Astrocyte (in vitro differentiated cells and primary cell): ENCODE measurements around the gene RINL. TPM values are rescaled to one million over a fixed set of nuclear protein-coding genes. Genes with fewer than 3 reads are reported as not detected.

Source experiments
- DNase-seq: peaks from one replicate; pipeline ENCODE4 v3.0.0-alpha.2; 2010; ENCODE audit warnings: low read depth
- FAIRE-seq: peaks from 2 replicates; lab custom pipeline; 2011; peaks lifted over from hg19 to GRCh38; lab: Jason Lieb, UNC
- H2AFZ ChIP-seq: 2 replicates; pipeline ENCODE4 v1.6.0; 2012; ENCODE audit warnings: low read depth, low read length, inconsistent platforms
- H3K27ac ChIP-seq: 2 replicates; pipeline ENCODE4 v1.5.1; 2011; ENCODE audit warnings: low read depth, low read length, inconsistent platforms
- H3K27me3 ChIP-seq: 2 replicates; pipeline ENCODE4 v1.6.0; 2011; ENCODE audit warnings: low read length, inconsistent platforms; ENCODE audit not compliant: insufficient read depth
- H3K36me3 ChIP-seq: 2 replicates; pipeline ENCODE4 v1.5.1; 2011; ENCODE audit warnings: low read length, inconsistent platforms; ENCODE audit not compliant: insufficient read depth
- H3K4me1 ChIP-seq: 2 replicates; pipeline ENCODE4 v1.5.1; 2011; ENCODE audit warnings: low read length, inconsistent platforms; ENCODE audit not compliant: insufficient read depth
- H3K4me2 ChIP-seq: 2 replicates; pipeline ENCODE4 v1.6.0; 2012; ENCODE audit warnings: low read length, inconsistent platforms
- H3K4me3 ChIP-seq: 2 replicates; pipeline ENCODE4 v1.5.1; 2011; ENCODE audit warnings: low read depth, mild to moderate bottlenecking, low read length, inconsistent platforms; ENCODE audit not compliant: insufficient read depth
- H3K79me2 ChIP-seq: 2 replicates; pipeline ENCODE4 v1.6.0; 2012; ENCODE audit warnings: mild to moderate bottlenecking, low read length, inconsistent platforms; ENCODE audit not compliant: insufficient read depth
- H3K9ac ChIP-seq: 2 replicates; pipeline ENCODE4 v1.6.0; 2012; ENCODE audit warnings: mild to moderate bottlenecking, low read length, inconsistent platforms
- H3K9me3 ChIP-seq: 2 replicates; pipeline ENCODE4 v1.5.1; 2012; ENCODE audit warnings: low read depth, mild to moderate bottlenecking, low read length, inconsistent platforms; ENCODE audit not compliant: insufficient read depth
- H4K20me1 ChIP-seq: 2 replicates; pipeline ENCODE4 v1.6.0; 2012; ENCODE audit warnings: low read length, inconsistent platforms; ENCODE audit not compliant: insufficient read depth
- H3K27ac Mint-ChIP-seq: one replicate; pipeline ENCODE4 v1.8.0; 2021; ENCODE audit warnings: mild to moderate bottlenecking, mixed read lengths; ENCODE audit not compliant: unreplicated experiment
- H3K27me3 Mint-ChIP-seq: one replicate; pipeline ENCODE4 v1.8.0; 2021; ENCODE audit warnings: low read depth, mixed read lengths; ENCODE audit not compliant: unreplicated experiment
- H3K36me3 Mint-ChIP-seq: one replicate; pipeline ENCODE4 v1.8.0; 2021; ENCODE audit warnings: low read depth, mixed read lengths; ENCODE audit not compliant: unreplicated experiment
- H3K4me1 Mint-ChIP-seq: one replicate; pipeline ENCODE4 v1.8.0; 2021; ENCODE audit warnings: low read depth, mixed read lengths; ENCODE audit not compliant: unreplicated experiment
- H3K4me3 Mint-ChIP-seq: one replicate; pipeline ENCODE4 v1.8.0; 2021; ENCODE audit warnings: mild to moderate bottlenecking, moderate library complexity, mixed read lengths; ENCODE audit not compliant: unreplicated experiment
- H3K9me3 Mint-ChIP-seq: one replicate; pipeline ENCODE4 v1.8.0; 2021; ENCODE audit warnings: mild to moderate bottlenecking, mixed read lengths; ENCODE audit not compliant: unreplicated experiment
- CTCF ChIP-seq: IDR thresholded peaks from 2 replicates; pipeline ENCODE4 v1.5.1; 2011; ENCODE audit warnings: low read depth, mild to moderate bottlenecking, inconsistent platforms, low read length, moderate library complexity; ENCODE audit not compliant: insufficient read depth
- EZH2 ChIP-seq: IDR thresholded peaks from 2 replicates; pipeline ENCODE4 v1.6.1; 2012; ENCODE audit warnings: mild to moderate bottlenecking, low read length, inconsistent platforms; ENCODE audit not compliant: insufficient read depth
- total RNA-seq: library from RNA; stranded (reverse); gene quantifications from 2 replicates; pipeline ENCODE4 v1.2.1, GENCODE V29; 2021

RINL gene
- total RNA-seq, 1 donor from 2014 or later, result 1.3 TPM

DNA sequence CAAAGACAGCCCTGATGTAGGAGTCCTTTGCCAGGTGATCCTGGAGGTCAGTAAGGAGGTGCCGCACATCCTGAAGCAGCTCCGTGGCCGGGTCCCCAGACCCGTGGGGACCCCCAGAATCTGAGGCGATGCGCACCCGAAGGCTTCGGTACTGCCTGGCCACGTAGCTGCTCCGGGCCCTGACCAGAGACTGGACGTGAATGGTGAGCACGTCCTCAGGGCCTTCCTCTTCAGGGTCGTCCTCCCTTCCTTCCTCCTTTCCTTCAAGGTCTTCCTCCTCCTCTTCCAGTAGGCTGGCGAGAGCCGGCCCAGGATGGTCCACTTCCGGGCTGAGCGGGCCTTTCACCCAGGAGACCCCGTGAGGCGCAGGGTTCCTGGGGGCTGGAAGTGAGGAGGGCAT is 7.5 kb downstream of the RINL start:
- Histone ChIP-seq H3K36me3 (no peaks in the 10 kb centered on the region), H3K79me2 (no peaks in the 10 kb centered on the region), H3K4me2 (peak overlapping the region; percentile 88), H3K9me3 (no peaks in the 10 kb centered on the region), H4K20me1 (no peaks in the 10 kb centered on the region), H3K4me3 (no peak overlapping the region), H3K9ac (no peak overlapping the region), H3K27ac (no peak overlapping the region), H2AFZ (no peak overlapping the region), H3K4me1 (peaks cover 3% of the 10 kb centered on the region), H3K27me3 (no peaks in the 10 kb centered on the region)
- Mint-ChIP-seq H3K36me3 (no peaks in the 10 kb centered on the region), H3K27me3 (peaks cover 8% of the 10 kb centered on the region), H3K4me3 (no peak overlapping the region), H3K9me3 (no peaks in the 10 kb centered on the region), H3K27ac (no peak overlapping the region), H3K4me1 (peaks cover 4% of the 10 kb centered on the region)
- no peak for FAIRE-seq
- DNase-seq, result no peak
- TF ChIP-seq EZH2 (no peak), CTCF (no peak)

GRCh38 chr19:38869836-38870607 is 8.1 kb downstream of the RINL start:
- Histone ChIP-seq H3K79me2 (no peaks in the 10 kb centered on the region), H3K4me2 (peak overlapping the region; percentile 88), H3K36me3 (no peaks in the 10 kb centered on the region), H3K9ac (peak overlapping the region; percentile 31), H4K20me1 (no peaks in the 10 kb centered on the region), H3K27me3 (no peaks in the 10 kb centered on the region), H3K9me3 (no peaks in the 10 kb centered on the region), H3K4me1 (peaks cover 5% of the 10 kb centered on the region), H3K27ac (no peak overlapping the region), H2AFZ (peak overlapping the region; percentile 88), H3K4me3 (peak overlapping the region; percentile 48)
- TF ChIP-seq CTCF (peak; percentile 54), EZH2 (no peak)
- DNase-seq (no peak), FAIRE-seq (no peak)
- no peak overlapping the region for H3K27ac Mint-ChIP-seq
- H3K36me3 Mint-ChIP-seq, result no peaks in the 10 kb centered on the region
- H3K27me3 Mint-ChIP-seq, result peaks cover 8% of the 10 kb centered on the region
- no peaks in the 10 kb centered on the region for H3K9me3 Mint-ChIP-seq
- H3K4me3 Mint-ChIP-seq, result peak overlapping the region; percentile 27
- peaks cover 4% of the 10 kb centered on the region for H3K4me1 Mint-ChIP-seq

DNA sequence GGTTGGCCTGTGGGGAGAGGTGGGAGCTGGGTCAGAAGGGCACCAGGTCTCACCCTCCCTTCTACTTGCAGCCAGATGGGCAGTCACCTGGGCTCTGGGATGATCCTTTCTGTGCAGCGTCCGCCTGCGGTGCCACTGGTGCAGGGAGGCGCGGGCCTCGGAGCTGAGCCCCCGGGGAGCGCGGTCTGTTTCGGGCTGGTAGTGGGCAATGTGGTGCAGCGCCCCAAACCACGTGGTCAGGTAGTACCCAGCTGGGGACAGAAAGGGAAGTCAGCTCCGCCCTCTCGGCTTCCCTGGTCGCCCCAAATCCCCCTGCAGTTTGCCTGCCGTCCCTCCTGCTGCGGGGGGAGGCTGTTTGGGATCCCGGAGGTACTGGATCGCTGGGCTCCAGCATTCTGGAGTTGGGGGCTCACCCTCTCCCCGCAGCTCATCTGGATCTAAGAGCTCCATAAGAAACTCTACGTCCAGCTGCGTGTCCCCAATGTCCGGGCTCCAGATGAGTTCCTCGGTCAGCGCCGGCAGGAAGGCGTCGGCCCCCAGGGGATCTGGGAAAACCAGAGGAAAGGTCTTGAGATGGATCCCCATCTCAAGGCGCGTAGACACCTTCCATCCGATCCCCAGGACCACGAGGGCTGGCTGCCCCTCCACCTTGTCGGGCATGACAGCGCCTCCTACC is 8.8 kb downstream of the RINL start:
- H3K4me2 ChIP-seq, result peak overlapping the region; percentile 88
- H3K4me1 Mint-ChIP-seq, result peaks cover 4% of the 10 kb centered on the region
- H3K36me3 Mint-ChIP-seq, result no peaks in the 10 kb centered on the region
- peak overlapping the region; percentile 31 for H3K9ac ChIP-seq
- H2AFZ ChIP-seq, result peak overlapping the region; percentile 88
- peak overlapping the region; percentile 27 for H3K4me3 Mint-ChIP-seq
- H3K79me2 ChIP-seq, result no peaks in the 10 kb centered on the region
- peaks cover 8% of the 10 kb centered on the region for H3K27me3 Mint-ChIP-seq
- FAIRE-seq, result no peak
- H3K27me3 ChIP-seq, result no peaks in the 10 kb centered on the region
- H3K27ac Mint-ChIP-seq, result no peak overlapping the region
- no peaks in the 10 kb centered on the region for H3K36me3 ChIP-seq
- H3K4me3 ChIP-seq, result peak overlapping the region; percentile 48
- DNase-seq, result no peak
- no peak overlapping the region for H3K27ac ChIP-seq
- peaks cover 5% of the 10 kb centered on the region for H3K4me1 ChIP-seq
- no peaks in the 10 kb centered on the region for H4K20me1 ChIP-seq
- H3K9me3 Mint-ChIP-seq, result no peaks in the 10 kb centered on the region
- no peak for TF ChIP-seq CTCF
- TF ChIP-seq EZH2, result no peak
- H3K9me3 ChIP-seq, result no peaks in the 10 kb centered on the region
